Uterus (tissue), 2 donors: ENCODE results near the gene SNX9.

Source experiments
- POLR2A ChIP-seq, 2 donors: fragments of 450-650 bp; IDR thresholded peaks; one replicate each; pipeline ENCODE4 v1.6.1; 2016; ENCODE audit warnings: antibody characterized with exemption in 2 of 2, mild to moderate bottlenecking in 1 of 2, moderate library complexity in 1 of 2
- TF ChIP-seq, protein P1 (sequence below), 4 experiments: fragments of 200-600 bp in 2 of 4; fragments of 450-650 bp in 2 of 4; sonication (generic) in 2 of 4; IDR thresholded peaks; one replicate each; pipeline ENCODE4 v1.5.1; 2016 to 2019; ENCODE audit warnings: antibody characterized with exemption in 4 of 4, mild to moderate bottlenecking in 2 of 4, moderate library complexity in 1 of 4

GRCh38 chr6:157909282-157909664 lies 86.2 kb downstream of the SNX9 start:
- TF ChIP-seq, protein P1, sequence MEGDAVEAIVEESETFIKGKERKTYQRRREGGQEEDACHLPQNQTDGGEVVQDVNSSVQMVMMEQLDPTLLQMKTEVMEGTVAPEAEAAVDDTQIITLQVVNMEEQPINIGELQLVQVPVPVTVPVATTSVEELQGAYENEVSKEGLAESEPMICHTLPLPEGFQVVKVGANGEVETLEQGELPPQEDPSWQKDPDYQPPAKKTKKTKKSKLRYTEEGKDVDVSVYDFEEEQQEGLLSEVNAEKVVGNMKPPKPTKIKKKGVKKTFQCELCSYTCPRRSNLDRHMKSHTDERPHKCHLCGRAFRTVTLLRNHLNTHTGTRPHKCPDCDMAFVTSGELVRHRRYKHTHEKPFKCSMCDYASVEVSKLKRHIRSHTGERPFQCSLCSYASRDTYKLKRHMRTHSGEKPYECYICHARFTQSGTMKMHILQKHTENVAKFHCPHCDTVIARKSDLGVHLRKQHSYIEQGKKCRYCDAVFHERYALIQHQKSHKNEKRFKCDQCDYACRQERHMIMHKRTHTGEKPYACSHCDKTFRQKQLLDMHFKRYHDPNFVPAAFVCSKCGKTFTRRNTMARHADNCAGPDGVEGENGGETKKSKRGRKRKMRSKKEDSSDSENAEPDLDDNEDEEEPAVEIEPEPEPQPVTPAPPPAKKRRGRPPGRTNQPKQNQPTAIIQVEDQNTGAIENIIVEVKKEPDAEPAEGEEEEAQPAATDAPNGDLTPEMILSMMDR (IDR thresholded peaks at IDR 0.05) = no peak
- TF ChIP-seq POLR2A (IDR thresholded peaks at IDR 0.05) = no peak
